ENCODE data around the gene IGSF22.

Gene IGSF22

GRCh38 chr11:18723991-18724390, 2.0 kb downstream of the IGSF22 start:
- no peak overlapping the region for H3K4me3 ChIP-seq (ENCODE audit: low read depth, low read length)
- TF ChIP-seq CTCF (IDR thresholded peaks at IDR 0.05; ENCODE audit: low read depth, low read length): no peak

DNA sequence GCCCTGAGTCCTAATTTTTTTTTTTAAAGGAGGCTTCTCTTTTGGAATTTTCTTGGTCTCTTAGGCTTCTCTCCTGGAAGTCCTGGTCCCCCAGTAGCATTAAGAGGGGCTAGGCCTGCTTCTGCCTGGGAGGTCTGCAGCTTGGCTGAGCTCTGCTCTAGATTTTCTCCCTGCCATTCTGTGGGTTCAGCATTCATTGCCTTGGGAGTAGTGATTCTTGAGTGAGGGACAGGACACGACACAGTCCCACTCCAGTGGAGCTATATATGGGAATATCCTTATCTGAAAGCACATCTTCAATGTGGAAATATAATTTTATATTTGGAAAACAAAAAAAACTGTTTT, 3.7 kb downstream of the IGSF22 start:
- no peak overlapping the region; the same call in 1 of the 2 replicates for H3K4me3 ChIP-seq (ENCODE audit: low read depth, low read length)
- no peak for TF ChIP-seq CTCF (IDR thresholded peaks at IDR 0.05; ENCODE audit: low read depth, low read length)

- TF ChIP-seq CTCF (IDR thresholded peaks at IDR 0.05; ENCODE audit: low read depth, low read length): peak; percentile 77
- peak overlapping the region; percentile 54 for H3K4me3 ChIP-seq (ENCODE audit: low read depth, low read length)
These were observed 4.3 kb downstream of the IGSF22 start for GRCh38 chr11:18721561-18722292.

DNA sequence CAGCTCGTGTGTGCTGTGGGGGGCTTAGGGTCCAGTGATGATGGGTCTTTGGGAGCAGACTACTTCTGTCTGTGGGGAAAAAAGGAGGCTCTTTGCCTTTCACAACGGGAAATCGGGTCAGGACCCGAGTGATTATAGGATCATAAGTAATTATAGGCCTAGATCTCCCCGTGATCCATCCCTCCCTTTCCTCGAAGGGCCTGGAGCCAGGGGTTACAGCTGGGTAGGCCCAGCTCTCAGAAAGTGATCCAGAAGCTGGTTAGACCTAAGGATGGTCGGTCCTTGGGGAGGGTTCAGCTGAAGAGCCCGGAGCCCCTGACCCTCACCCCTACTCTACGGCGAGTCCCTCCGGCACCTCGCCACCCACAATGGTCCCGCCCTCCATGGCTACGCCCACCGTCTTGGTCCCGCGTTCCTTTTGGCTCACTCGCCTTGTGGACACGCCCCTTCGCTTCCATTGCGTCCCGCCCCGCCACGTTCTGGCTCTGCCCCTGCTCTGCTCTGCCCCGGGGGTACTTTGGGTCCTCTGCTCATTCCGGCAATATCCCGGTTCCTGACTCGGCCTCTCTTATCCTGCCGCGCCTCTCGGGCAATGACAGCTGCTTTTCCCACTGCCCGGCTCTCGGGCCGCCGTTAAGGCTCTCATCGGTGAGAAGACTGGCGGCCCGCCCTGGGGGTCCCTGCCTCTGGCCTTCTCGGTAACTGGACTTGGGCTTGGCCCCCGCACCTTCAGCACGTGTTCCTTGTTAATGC, 5.0 kb downstream of the IGSF22 start:
- H3K4me3 ChIP-seq (ENCODE audit: low read depth, low read length): peak overlapping the region; percentile 54
- no peak for TF ChIP-seq CTCF (IDR thresholded peaks at IDR 0.05; ENCODE audit: low read depth, low read length)

- TF ChIP-seq CTCF (IDR thresholded peaks at IDR 0.05; ENCODE audit: low read depth, low read length): no peak
- no peak overlapping the region; the same call in 1 of the 2 replicates for H3K4me3 ChIP-seq (ENCODE audit: low read depth, low read length)
These were observed 5.7 kb downstream of the IGSF22 start for GRCh38 chr11:18720091-18720807.

DNA sequence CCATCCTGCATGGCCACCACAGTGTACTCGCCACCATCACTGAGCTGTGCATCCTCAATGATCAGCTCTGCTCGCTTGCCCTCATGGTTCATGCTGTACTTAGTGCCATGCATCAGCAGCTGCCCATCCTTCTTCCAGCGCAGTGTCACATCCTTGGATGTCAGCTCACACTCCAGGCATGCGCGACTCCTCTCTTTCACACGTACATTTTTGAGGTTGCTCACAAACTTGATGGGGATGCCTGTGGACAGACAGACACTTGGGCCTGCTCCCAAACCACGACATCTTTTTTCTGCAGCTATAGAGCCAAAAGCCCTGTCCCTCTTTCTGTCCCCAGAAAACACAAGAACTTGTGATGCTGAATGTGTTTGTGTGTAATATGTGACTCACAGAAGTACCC, 10.5 kb downstream of the IGSF22 start:
- no peak overlapping the region for H3K4me3 ChIP-seq (ENCODE audit: low read depth, low read length)
- no peak for TF ChIP-seq CTCF (IDR thresholded peaks at IDR 0.05; ENCODE audit: low read depth, low read length)

DNA sequence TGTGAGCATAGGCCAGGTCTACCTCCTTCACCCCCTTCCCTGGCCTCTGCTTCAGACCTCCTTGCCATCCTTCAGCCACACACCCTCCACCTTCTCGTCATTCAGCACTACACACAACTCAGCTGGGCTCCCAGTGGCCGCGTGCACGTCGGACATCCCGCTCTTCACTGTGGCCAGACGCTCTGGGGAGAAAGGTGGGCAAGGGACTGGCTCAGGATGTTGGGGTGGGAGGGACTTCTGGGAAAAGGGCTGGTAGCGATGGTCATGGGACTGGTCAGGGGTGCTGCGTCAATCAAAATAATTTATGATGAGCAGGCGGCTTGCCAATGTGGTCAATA, 11.6 kb downstream of the IGSF22 start:
- no peak overlapping the region for H3K4me3 ChIP-seq (ENCODE audit: low read depth, low read length)
- TF ChIP-seq CTCF (IDR thresholded peaks at IDR 0.05; ENCODE audit: low read depth, low read length): no peak

Measured in WI38 (cell line).